GM10847 (cell line): ENCODE data around the gene FAM81A.

Source experiments
- POLR2A ChIP-seq: IDR thresholded peaks from 2 replicates; pipeline ENCODE4 v1.6.1; 2011; ENCODE audit not compliant: insufficient read length; ENCODE audit errors: extremely low read depth

Gene FAM81A

DNA sequence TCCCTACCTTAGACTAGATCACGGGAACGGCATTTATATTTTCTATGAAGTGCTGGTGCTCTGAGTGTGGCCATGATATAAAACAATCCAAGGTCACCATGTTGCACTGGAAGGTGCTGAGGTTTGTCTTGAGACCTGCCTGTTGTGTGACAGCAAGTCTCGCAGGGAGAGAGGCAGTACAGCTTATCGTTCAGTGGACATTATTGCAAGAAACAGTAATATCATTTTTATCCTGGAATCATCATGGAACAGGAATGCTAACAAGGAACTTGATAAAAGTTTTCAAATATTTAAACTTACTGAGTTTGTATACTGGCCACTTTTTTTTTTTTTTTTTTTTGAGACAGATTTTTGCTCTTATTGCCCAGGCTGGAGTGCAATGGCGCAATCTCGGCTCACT lies 133.6 kb downstream of the FAM81A start:
- TF ChIP-seq POLR2A = no peak
